Measurements from ENCODE around the gene TPST2.

TPST2 gene

DNA sequence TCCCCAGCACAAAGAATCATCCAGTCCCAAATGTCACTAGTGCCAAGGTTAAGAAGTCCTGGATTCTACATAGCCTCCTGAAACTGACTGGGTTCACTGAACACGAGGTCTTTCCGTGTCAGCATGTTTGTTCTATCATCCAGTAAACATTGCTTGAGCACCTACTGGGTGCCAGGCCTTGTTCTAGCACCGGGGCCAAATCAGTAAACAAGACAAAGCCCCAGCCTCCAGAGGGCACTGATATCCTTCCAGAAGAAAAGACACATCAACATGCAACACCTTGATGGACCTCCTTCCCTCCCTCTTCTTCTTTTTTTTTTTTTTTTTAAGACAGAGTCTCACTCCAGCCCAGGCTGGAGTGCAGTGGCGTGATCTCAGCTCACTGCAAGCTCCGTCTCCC lies 26.9 kb downstream of the TPST2 start:
- H3K4me1 ChIP-seq (ENCODE audit: control insufficient read depth, low read length): peaks cover 44% of the 10 kb centered on the region
- peaks cover 8% of the 10 kb centered on the region; the same call in 1 of the 2 replicates for H3F3A ChIP-seq (ENCODE audit: control insufficient read depth, insufficient read depth)
- peaks cover 25% of the 10 kb centered on the region for H3K36me3 ChIP-seq (ENCODE audit: control insufficient read depth, low read length)
- no peaks in the 10 kb centered on the region for H3K27me3 ChIP-seq (ENCODE audit: control insufficient read depth, low read length)
- no peak overlapping the region for H3K4me2 ChIP-seq (ENCODE audit: low read length)
- peaks cover 88% of the 10 kb centered on the region for H3K79me2 ChIP-seq (ENCODE audit: control insufficient read depth, low read length)
- no peaks in the 10 kb centered on the region for H3K9me3 ChIP-seq (ENCODE audit: control insufficient read depth, insufficient read depth, low read length)
- H4K20me1 ChIP-seq (ENCODE audit: control insufficient read depth, insufficient read depth, low read depth, low read length): peaks cover 6% of the 10 kb centered on the region; the same call in 1 of the 2 replicates
- H3K9me2 ChIP-seq (replicated peaks; ENCODE audit: control insufficient read depth, low read length): no peaks in the 10 kb centered on the region
- TF ChIP-seq, protein P1, sequence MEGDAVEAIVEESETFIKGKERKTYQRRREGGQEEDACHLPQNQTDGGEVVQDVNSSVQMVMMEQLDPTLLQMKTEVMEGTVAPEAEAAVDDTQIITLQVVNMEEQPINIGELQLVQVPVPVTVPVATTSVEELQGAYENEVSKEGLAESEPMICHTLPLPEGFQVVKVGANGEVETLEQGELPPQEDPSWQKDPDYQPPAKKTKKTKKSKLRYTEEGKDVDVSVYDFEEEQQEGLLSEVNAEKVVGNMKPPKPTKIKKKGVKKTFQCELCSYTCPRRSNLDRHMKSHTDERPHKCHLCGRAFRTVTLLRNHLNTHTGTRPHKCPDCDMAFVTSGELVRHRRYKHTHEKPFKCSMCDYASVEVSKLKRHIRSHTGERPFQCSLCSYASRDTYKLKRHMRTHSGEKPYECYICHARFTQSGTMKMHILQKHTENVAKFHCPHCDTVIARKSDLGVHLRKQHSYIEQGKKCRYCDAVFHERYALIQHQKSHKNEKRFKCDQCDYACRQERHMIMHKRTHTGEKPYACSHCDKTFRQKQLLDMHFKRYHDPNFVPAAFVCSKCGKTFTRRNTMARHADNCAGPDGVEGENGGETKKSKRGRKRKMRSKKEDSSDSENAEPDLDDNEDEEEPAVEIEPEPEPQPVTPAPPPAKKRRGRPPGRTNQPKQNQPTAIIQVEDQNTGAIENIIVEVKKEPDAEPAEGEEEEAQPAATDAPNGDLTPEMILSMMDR (IDR thresholded peaks at IDR 0.05; ENCODE audit: low read depth, low read length, poor library complexity, severe bottlenecking): peak; percentile 30
- no peak for TF ChIP-seq EZH2phosphoT487 (IDR thresholded peaks at IDR 0.05; ENCODE audit: borderline replicate concordance, low read length)
- no peak overlapping the region for H3K27ac ChIP-seq (ENCODE audit: low read depth, low read length)
- H3K4me3 ChIP-seq (ENCODE audit: low read length): no peak overlapping the region

DNA sequence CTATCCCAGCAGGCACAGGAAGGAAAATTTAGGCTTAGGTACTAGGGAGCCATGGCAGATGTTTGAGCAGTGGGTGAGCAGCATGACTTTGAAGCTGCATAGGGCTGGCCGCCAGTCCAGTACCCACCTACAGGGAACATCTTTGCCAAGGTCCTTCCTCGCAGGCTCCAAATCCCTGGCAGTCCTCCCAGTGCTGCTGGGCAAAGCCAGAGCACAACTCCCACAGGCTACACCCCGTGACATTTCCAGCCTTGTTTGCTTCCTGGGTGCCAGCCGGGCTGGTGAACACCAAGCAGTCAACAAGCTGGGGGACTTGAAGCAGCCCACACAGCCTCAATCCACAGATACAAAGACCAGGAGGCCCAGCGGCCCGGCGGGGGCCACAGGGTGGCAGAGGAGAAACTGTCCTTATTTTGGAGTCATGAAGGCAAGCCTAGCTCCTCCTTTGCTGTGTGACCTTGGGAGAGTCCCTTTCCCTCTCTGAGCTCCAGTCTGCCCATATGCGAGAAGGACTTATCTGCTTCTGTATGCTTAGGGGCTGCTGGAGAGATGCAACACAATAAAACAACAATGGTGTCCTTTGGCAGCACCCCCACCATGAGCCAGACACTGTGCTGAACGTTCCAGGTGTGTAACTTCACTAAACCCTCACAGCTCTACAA lies 28.0 kb downstream of the TPST2 start:
- peaks cover 5% of the 10 kb centered on the region; the same call in 1 of the 2 replicates for H3F3A ChIP-seq (ENCODE audit: control insufficient read depth, insufficient read depth)
- no peaks in the 10 kb centered on the region for H3K9me3 ChIP-seq (ENCODE audit: control insufficient read depth, insufficient read depth, low read length)
- peaks cover 5% of the 10 kb centered on the region; the same call in 1 of the 2 replicates for H4K20me1 ChIP-seq (ENCODE audit: control insufficient read depth, insufficient read depth, low read depth, low read length)
- H3K27me3 ChIP-seq (ENCODE audit: control insufficient read depth, low read length): no peaks in the 10 kb centered on the region
- no peak overlapping the region for H3K4me3 ChIP-seq (ENCODE audit: low read length)
- peaks cover 85% of the 10 kb centered on the region for H3K79me2 ChIP-seq (ENCODE audit: control insufficient read depth, low read length)
- H3K4me1 ChIP-seq (ENCODE audit: control insufficient read depth, low read length): peaks cover 38% of the 10 kb centered on the region
- no peak overlapping the region for H3K27ac ChIP-seq (ENCODE audit: low read depth, low read length)
- no peak overlapping the region for H3K4me2 ChIP-seq (ENCODE audit: low read length)
- TF ChIP-seq EZH2phosphoT487 (IDR thresholded peaks at IDR 0.05; ENCODE audit: borderline replicate concordance, low read length): no peak
- TF ChIP-seq, protein P1 (IDR thresholded peaks at IDR 0.05; ENCODE audit: low read depth, low read length, poor library complexity, severe bottlenecking): no peak
- H3K9me2 ChIP-seq (replicated peaks; ENCODE audit: control insufficient read depth, low read length): no peaks in the 10 kb centered on the region
- peaks cover 23% of the 10 kb centered on the region for H3K36me3 ChIP-seq (ENCODE audit: control insufficient read depth, low read length)

DNA sequence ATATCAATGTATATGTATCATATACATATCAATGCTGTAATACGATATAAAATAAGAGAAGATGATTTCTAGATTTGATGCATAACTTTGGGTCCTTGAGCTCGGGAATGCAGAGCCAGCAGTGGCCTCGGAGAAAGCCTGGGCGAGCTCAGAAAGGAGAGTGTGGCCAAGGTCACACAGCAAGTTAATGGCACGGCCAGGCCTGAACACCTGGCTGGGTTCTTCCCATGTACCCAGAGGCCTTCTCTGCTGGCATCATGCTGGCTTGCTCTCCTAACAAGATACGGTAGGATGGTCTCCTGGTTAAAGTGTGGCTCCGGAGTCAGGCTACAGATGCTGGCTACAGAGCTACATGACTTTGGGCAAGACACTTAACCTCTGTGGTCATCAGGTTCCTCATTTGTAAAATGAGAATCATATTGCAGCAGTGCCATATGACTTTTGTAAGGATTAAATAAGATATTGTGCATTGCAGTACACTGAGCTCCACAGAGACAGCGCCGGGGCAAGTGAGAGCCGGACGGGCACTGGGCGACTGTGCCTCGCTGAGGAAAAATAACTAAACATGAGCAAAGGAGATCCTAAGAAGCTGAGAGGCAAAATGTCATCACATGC lies 29.9 kb downstream of the TPST2 start:
- no peak overlapping the region for H3K4me2 ChIP-seq (ENCODE audit: low read length)
- H3K4me1 ChIP-seq (ENCODE audit: control insufficient read depth, low read length): peaks cover 42% of the 10 kb centered on the region
- H3K9me3 ChIP-seq (ENCODE audit: control insufficient read depth, insufficient read depth, low read length): no peaks in the 10 kb centered on the region
- peaks cover 22% of the 10 kb centered on the region for H3K36me3 ChIP-seq (ENCODE audit: control insufficient read depth, low read length)
- no peak overlapping the region for H3K4me3 ChIP-seq (ENCODE audit: low read length)
- peaks cover 86% of the 10 kb centered on the region for H3K79me2 ChIP-seq (ENCODE audit: control insufficient read depth, low read length)
- 0 out of 2 replicates have a peak, but pooled peaks cover 3% of the 10 kb centered on the region for H4K20me1 ChIP-seq (ENCODE audit: control insufficient read depth, insufficient read depth, low read depth, low read length)
- H3K9me2 ChIP-seq (replicated peaks; ENCODE audit: control insufficient read depth, low read length): no peaks in the 10 kb centered on the region
- no peak overlapping the region for H3K27ac ChIP-seq (ENCODE audit: low read depth, low read length)
- no peaks in the 10 kb centered on the region for H3K27me3 ChIP-seq (ENCODE audit: control insufficient read depth, low read length)
- peaks cover 2% of the 10 kb centered on the region; the same call in 1 of the 2 replicates for H3F3A ChIP-seq (ENCODE audit: control insufficient read depth, insufficient read depth)
- no peak for TF ChIP-seq EZH2phosphoT487 (IDR thresholded peaks at IDR 0.05; ENCODE audit: borderline replicate concordance, low read length)
- TF ChIP-seq, protein P1 (IDR thresholded peaks at IDR 0.05; ENCODE audit: low read depth, low read length, poor library complexity, severe bottlenecking): no peak
